DND-41 (cell line): ENCODE measurements around the gene TEX2.

ENCODE experiments used
- CTCF ChIP-seq: IDR thresholded peaks from 2 replicates; pipeline ENCODE4 v1.5.1; 2012; ENCODE audit warnings: borderline replicate concordance, low read length, moderate library complexity, mild to moderate bottlenecking; ENCODE audit not compliant: poor library complexity, severe bottlenecking; ENCODE audit errors: extremely low read depth
- EZH2 ChIP-seq: IDR thresholded peaks from 3 replicates; pipeline ENCODE4 v1.6.1; 2012; ENCODE audit warnings: borderline replicate concordance, low read depth, mild to moderate bottlenecking, moderate library complexity, low read length, inconsistent platforms; ENCODE audit not compliant: severe bottlenecking

DNA sequence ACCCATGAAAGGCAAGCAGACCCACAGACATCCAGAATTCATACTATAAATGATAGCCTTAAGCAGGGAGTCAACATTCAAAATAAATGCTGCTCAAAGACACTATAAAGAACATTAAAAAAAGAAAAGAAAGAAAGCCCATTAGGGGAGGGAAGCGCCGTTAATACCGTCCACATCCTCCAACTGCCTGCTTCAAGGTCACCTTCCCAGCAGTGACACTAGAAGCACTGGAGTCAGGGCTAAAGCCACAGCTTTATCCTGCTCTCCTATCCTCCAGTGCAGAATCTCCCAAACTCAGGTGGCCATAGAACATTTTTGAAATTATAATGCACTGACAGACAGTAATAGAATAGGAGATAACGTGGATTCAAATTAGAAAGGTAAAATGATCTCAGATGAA, 59.4 kb downstream of the TEX2 start:
- no peak for TF ChIP-seq CTCF
- no peak for TF ChIP-seq EZH2
